WTC11 (cell line): Measurements from ENCODE around the gene LHFPL2.

Source experiments
- CREB1 ChIP-seq: sonication (generic); formaldehyde crosslinking; IDR thresholded peaks from 2 replicates; pipeline ENCODE4 v1.8.0; 2023; ENCODE audit warnings: mild to moderate bottlenecking, missing genetic modification reagents
- ELF4 ChIP-seq: sonication (generic); formaldehyde crosslinking; IDR thresholded peaks from 2 replicates; pipeline ENCODE4 v1.8.1; 2022; ENCODE audit warnings: low read depth, mild to moderate bottlenecking, moderate library complexity, missing genetic modification reagents
- ETV6 ChIP-seq: sonication (generic); formaldehyde crosslinking; IDR thresholded peaks from 2 replicates; pipeline ENCODE4 v1.8.1; 2022; ENCODE audit warnings: mild to moderate bottlenecking, missing genetic modification reagents
- FOXK1 ChIP-seq: sonication (generic); formaldehyde crosslinking; IDR thresholded peaks from 2 replicates; pipeline ENCODE4 v1.8.0; 2022; ENCODE audit warnings: mild to moderate bottlenecking, moderate library complexity, missing genetic modification reagents
- ZBTB21 ChIP-seq: sonication (generic); formaldehyde crosslinking; IDR thresholded peaks from 2 replicates; pipeline ENCODE4 v1.8.1; 2023; ENCODE audit warnings: mild to moderate bottlenecking, missing genetic modification reagents, borderline replicate concordance
- TF ChIP-seq, protein P1 (sequence below): sonication (generic); formaldehyde crosslinking; IDR thresholded peaks from 2 replicates; pipeline ENCODE4 v1.8.0; 2022; ENCODE audit warnings: mild to moderate bottlenecking, missing genetic modification reagents
- TF ChIP-seq, protein P2 (sequence below): sonication (generic); formaldehyde crosslinking; IDR thresholded peaks from 2 replicates; pipeline ENCODE4 v1.8.0; 2022; ENCODE audit warnings: mild to moderate bottlenecking, missing genetic modification reagents

DNA sequence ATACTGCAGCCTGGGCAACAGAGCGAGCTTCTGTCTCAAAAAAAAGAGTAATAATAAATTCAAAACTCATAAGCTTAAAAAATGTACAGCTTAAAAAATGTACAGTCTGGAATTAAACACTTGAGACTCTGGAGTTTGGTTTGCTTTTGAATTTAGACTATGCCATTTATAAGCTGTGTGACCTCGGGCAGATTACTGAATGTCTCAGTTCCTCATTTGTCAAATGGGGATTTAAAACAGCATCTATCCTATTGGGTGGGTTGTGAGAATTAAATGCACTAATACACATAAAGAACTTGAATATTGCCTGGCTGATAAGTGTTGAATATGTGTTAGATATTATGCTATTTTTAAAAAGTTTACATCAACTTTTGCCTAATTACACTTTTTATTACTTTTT, 189.7 kb downstream of the LHFPL2 start:
- TF ChIP-seq, protein P1, sequence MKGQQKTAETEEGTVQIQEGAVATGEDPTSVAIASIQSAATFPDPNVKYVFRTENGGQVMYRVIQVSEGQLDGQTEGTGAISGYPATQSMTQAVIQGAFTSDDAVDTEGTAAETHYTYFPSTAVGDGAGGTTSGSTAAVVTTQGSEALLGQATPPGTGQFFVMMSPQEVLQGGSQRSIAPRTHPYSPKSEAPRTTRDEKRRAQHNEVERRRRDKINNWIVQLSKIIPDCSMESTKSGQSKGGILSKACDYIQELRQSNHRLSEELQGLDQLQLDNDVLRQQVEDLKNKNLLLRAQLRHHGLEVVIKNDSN (CRISPR knock-in tag), result no peak
- TF ChIP-seq FOXK1 (no peak), ETV6 (CRISPR knock-in tag) (no peak), CREB1 (CRISPR knock-in tag) (no peak), ZBTB21 (CRISPR knock-in tag) (no peak), ELF4 (CRISPR knock-in tag) (no peak)
- TF ChIP-seq, protein P2, sequence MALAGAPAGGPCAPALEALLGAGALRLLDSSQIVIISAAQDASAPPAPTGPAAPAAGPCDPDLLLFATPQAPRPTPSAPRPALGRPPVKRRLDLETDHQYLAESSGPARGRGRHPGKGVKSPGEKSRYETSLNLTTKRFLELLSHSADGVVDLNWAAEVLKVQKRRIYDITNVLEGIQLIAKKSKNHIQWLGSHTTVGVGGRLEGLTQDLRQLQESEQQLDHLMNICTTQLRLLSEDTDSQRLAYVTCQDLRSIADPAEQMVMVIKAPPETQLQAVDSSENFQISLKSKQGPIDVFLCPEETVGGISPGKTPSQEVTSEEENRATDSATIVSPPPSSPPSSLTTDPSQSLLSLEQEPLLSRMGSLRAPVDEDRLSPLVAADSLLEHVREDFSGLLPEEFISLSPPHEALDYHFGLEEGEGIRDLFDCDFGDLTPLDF (CRISPR knock-in tag), result no peak
